Tibial nerve (tissue), 4 donors: ENCODE measurements around the gene ITGA11. TPM values are rescaled to one million over a fixed set of nuclear protein-coding genes. Genes with fewer than 3 reads are reported as not detected.

Experiments
- DNase-seq, 2 donors: peaks; one replicate each; pipeline ENCODE4 v3.0.0-alpha.2; 2019; ENCODE audit warnings: low spot score in 2 of 2
- H3K27ac ChIP-seq, 4 donors: fragments of 200-600 bp; sonication (generic) in 3 of 4; one replicate each; pipeline ENCODE4 v1.5.1; 2017 to 2019; ENCODE audit warnings: mild to moderate bottlenecking in 1 of 4
- H3K27me3 ChIP-seq, 2 donors: fragments of 200-600 bp; sonication (generic) in 1 of 2; one replicate each; pipeline versions ENCODE4 v1.5.1 to v1.6.0; 2017 to 2019
- H3K36me3 ChIP-seq, 3 donors: fragments of 200-600 bp; sonication (generic); one replicate each; pipeline ENCODE4 v1.5.1; 2018 to 2019
- H3K4me1 ChIP-seq, 4 donors: fragments of 200-600 bp; sonication (generic) in 3 of 4; one replicate each; pipeline ENCODE4 v1.5.1; 2017 to 2019
- H3K4me3 ChIP-seq, 4 donors: fragments of 200-600 bp; sonication (generic) in 3 of 4; one replicate each; pipeline ENCODE4 v1.5.1; 2017 to 2019; ENCODE audit warnings: mild to moderate bottlenecking in 1 of 4, moderate library complexity in 1 of 4
- H3K9me3 ChIP-seq, 4 donors: fragments of 200-600 bp; sonication (generic) in 3 of 4; one replicate each; pipeline ENCODE4 v1.5.1; 2017 to 2019
- EP300 ChIP-seq, 2 donors: sonication (generic); formaldehyde crosslinking; IDR thresholded peaks; one replicate each; pipeline ENCODE4 v1.6.1; 2017; ENCODE audit warnings: antibody characterized with exemption in 2 of 2, mild to moderate bottlenecking in 1 of 2
- POLR2A ChIP-seq, 2 donors: fragments of 450-650 bp; IDR thresholded peaks; one replicate each; pipeline ENCODE4 v1.6.1; 2017; ENCODE audit warnings: antibody characterized with exemption in 2 of 2, mild to moderate bottlenecking in 2 of 2, moderate library complexity in 2 of 2
- WGBS, 2 donors: methylation state at CpG; one replicate each; pipeline ENCODE4 v1.1.5; 2018; 5-methylcytosine and 5-hydroxymethylcytosine counted together
- total RNA-seq, 4 donors: library from RNA; depleted of rRNA; stranded (reverse); fragments of >200 nt; gene quantifications; one replicate each; pipeline ENCODE4 v1.1.0, GENCODE V29; 2016
- TF ChIP-seq, protein P1 (sequence below), 5 experiments: fragments of 200-600 bp in 3 of 5; fragments of 450-650 bp in 2 of 5; sonication (generic) in 3 of 5; IDR thresholded peaks; one replicate each; pipeline ENCODE4 v1.5.1; 2016 to 2019; ENCODE audit warnings: antibody characterized with exemption in 5 of 5, mild to moderate bottlenecking in 3 of 5, moderate library complexity in 2 of 5

Gene ITGA11
- total RNA-seq, 4 donors from 2014 or later = 2.7 to 12.1 (median 6.9) TPM

DNA sequence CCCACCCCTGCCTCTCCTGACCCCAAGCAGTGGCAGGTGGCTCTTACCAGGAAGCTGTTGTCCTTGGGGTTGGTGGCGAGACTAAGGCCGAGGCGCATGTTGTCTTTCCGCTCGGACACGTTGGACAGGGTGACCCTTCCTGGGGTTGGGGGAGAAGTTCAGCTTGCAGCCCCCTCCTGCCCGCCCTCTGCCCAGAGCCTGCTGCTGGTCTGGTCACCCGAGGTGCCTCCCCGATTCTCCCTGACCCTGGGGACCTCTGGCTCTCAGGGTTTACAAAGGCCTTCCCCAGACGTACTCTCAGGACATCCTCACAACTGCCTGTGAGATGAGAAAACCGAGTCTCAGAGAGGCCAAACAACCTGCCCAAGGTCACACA is 67.3 kb downstream of the ITGA11 start:
- Histone ChIP-seq H3K27me3 (no peaks in the 10 kb centered on the region), H3K4me1 (peaks cover 0 to 48% (median 13%) of the 10 kb centered on the region in 4 donors), H3K4me3 (no peak overlapping the region), H3K36me3 (no peaks in the 10 kb centered on the region), H3K9me3 (no peaks in the 10 kb centered on the region), H3K27ac (peak overlapping the region in 3 of 4 donors; percentile 28 to 70 (median 36))
- TF ChIP-seq, protein P1, sequence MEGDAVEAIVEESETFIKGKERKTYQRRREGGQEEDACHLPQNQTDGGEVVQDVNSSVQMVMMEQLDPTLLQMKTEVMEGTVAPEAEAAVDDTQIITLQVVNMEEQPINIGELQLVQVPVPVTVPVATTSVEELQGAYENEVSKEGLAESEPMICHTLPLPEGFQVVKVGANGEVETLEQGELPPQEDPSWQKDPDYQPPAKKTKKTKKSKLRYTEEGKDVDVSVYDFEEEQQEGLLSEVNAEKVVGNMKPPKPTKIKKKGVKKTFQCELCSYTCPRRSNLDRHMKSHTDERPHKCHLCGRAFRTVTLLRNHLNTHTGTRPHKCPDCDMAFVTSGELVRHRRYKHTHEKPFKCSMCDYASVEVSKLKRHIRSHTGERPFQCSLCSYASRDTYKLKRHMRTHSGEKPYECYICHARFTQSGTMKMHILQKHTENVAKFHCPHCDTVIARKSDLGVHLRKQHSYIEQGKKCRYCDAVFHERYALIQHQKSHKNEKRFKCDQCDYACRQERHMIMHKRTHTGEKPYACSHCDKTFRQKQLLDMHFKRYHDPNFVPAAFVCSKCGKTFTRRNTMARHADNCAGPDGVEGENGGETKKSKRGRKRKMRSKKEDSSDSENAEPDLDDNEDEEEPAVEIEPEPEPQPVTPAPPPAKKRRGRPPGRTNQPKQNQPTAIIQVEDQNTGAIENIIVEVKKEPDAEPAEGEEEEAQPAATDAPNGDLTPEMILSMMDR (IDR thresholded peaks at IDR 0.05) = no peak
- TF ChIP-seq POLR2A (IDR thresholded peaks at IDR 0.05) (no peak), EP300 (IDR thresholded peaks at IDR 0.05) (no peak)
- 69 to 70% methylated on average over 8 to 9 of the region's 11 CpGs for WGBS, 2 donors
- DNase-seq = no peak

DNA sequence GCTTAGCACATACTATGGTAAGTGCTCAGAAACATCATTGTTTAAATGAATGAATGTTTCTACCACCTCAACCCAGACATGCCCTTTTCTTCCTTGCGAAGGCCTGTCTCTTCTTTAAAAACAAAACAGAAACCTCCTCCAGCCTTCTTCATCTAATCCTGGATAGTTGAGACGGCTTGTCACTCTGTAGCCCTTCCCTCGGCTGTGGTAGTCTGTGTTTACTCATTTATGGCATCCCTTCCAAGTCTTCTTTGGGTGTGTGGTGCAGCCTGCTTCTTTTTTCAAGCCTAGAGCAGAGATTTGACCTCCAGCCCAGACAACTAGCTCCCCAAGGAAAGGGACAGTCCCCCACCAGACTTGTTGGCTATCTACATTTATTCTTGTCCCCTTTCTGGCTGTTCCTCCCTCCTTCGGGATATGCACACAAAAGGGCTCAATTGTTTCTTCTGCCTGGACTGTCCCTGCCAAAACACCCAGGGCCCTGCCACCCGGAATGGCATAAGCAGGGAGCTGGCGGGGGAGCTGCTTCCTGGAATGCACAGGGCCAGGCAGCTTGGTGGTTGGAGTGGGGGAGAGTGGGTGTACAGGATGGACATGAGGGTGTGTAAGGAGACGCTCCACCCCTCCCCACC is 67.8 kb downstream of the ITGA11 start:
- H3K27me3 ChIP-seq = no peaks in the 10 kb centered on the region
- peaks cover 0 to 48% (median 13%) of the 10 kb centered on the region in 4 donors for H3K4me1 ChIP-seq
- 44 to 45% methylated on average over 6 to 7 of the region's 7 CpGs for WGBS, 2 donors
- no peak for DNase-seq
- peak overlapping the region in 2 of 4 donors; percentile 36 to 70 for H3K27ac ChIP-seq
- no peak overlapping the region for H3K4me3 ChIP-seq
- H3K9me3 ChIP-seq = no peaks in the 10 kb centered on the region
- H3K36me3 ChIP-seq = no peaks in the 10 kb centered on the region
- TF ChIP-seq EP300 (IDR thresholded peaks at IDR 0.05) (peak in 1 of 2 donors; percentile 65), POLR2A (IDR thresholded peaks at IDR 0.05) (no peak)
- TF ChIP-seq, protein P1 (IDR thresholded peaks at IDR 0.05) = no peak

DNA sequence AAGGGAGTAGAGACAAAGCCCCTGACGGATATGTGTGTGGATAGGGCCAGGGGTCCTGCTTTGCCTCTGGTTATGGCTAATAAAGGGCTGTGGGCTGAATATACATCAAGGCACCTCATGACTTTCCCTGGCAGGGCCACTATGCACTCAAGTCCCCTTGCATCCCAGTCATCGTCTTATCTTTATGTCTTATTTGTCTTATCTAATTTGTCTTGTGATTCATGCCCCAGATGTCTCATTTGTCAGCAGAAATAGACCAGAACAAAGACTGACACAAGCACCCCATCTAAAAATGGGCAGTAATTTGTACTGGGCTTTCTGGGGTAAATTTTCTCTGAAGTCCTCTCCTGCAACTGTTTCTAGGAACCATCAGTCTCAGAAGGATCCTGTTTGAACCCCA is 68.6 kb downstream of the ITGA11 start:
- Histone ChIP-seq H3K4me1 (peaks cover 0 to 41% (median 13%) of the 10 kb centered on the region in 4 donors), H3K27me3 (no peaks in the 10 kb centered on the region), H3K9me3 (no peaks in the 10 kb centered on the region), H3K36me3 (no peaks in the 10 kb centered on the region), H3K4me3 (no peak overlapping the region), H3K27ac (peak overlapping the region in 2 of 4 donors; percentile 36 to 70)
- 87 to 95% methylated on average over 2 of the region's 2 CpGs for WGBS, 2 donors
- TF ChIP-seq, protein P1 (IDR thresholded peaks at IDR 0.05) = no peak
- TF ChIP-seq POLR2A (IDR thresholded peaks at IDR 0.05) = no peak
- TF ChIP-seq EP300 (IDR thresholded peaks at IDR 0.05) = no peak
- no peak for DNase-seq

DNA sequence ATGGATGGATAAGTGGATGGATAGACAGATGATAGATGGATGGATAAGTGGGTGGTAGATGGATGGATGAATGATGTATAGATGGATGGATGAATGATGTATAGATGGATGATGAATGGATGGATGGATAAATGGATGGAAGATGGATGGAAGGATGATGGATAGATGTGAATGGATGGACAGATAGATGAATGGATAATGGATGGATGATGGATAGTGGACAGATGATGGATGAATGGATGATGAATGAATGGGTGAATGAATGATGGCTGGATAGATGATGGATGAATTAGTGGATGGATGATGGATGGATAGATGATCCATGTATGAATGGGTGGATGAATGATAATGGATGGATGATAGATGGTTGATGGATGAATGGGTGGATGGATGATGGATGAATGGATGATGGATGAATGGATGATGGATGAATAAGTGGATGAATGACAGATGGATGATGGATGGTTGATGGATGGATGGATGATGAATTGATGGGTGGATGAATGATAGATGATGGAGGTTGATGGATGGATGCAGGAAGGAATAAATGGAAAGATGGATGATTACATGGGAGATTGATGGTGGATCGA is 69.3 kb downstream of the ITGA11 start:
- Histone ChIP-seq H3K4me3 (no peak overlapping the region), H3K4me1 (peaks cover 0 to 36% (median 10%) of the 10 kb centered on the region in 4 donors), H3K27me3 (no peaks in the 10 kb centered on the region), H3K36me3 (no peaks in the 10 kb centered on the region), H3K9me3 (no peaks in the 10 kb centered on the region), H3K27ac (no peak overlapping the region)
- 93 to 98% methylated on average over 1 of the region's 1 CpG for WGBS, 2 donors
- TF ChIP-seq, protein P1 (IDR thresholded peaks at IDR 0.05) = no peak
- TF ChIP-seq EP300 (IDR thresholded peaks at IDR 0.05) = no peak
- TF ChIP-seq POLR2A (IDR thresholded peaks at IDR 0.05) = no peak
- DNase-seq = no peak

DNA sequence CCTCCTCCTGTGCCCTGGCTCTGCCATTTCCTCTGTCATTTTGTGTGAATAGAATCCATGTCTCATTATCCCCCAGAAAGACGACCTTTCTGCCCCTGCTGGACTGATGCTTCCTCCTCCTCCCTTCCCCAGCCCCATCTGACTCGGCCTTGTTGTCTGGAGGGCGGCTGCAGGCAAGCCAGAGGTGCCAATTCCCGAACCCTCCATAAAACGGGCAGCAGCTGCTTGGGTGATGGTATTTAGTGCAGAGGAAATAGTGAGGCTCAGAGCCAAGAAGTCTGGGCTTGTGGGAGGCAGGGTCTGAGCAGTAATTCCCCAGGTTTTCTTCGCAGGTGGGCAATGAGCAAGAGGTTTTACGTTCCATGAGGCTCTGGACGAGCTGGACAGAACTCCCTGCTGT is 71.2 kb downstream of the ITGA11 start:
- H3K4me1 ChIP-seq = peaks cover 0 to 27% (median 8%) of the 10 kb centered on the region in 4 donors
- TF ChIP-seq, protein P1 (IDR thresholded peaks at IDR 0.05) = no peak
- 61 to 67% methylated on average over 8 of the region's 8 CpGs for WGBS, 2 donors
- no peaks in the 10 kb centered on the region for H3K36me3 ChIP-seq
- no peak overlapping the region for H3K27ac ChIP-seq
- H3K9me3 ChIP-seq = peaks cover 0 to 9% (median 2%) of the 10 kb centered on the region in 4 donors
- DNase-seq = no peak
- H3K27me3 ChIP-seq = no peaks in the 10 kb centered on the region
- H3K4me3 ChIP-seq = no peak overlapping the region
